MM.1S (cell line): ENCODE measurements around the gene GM2A.

ENCODE experiments used
- DNase-seq: peaks from one replicate; pipeline ENCODE4 v3.0.0-alpha.2; 2015
- H2AFZ ChIP-seq: fragments of 300-600 bp; sonication (generic); 2 replicates; pipeline ENCODE4 v1.6.0; 2016; ENCODE audit warnings: antibody characterized with exemption, low read length
- H3F3A ChIP-seq: fragments of 300-600 bp; sonication (generic); 2 replicates; pipeline ENCODE4 v1.6.1; 2016; ENCODE audit warnings: mild to moderate bottlenecking, antibody characterized with exemption, low read length, moderate library complexity, mixed read lengths; ENCODE audit not compliant: insufficient read depth
- H3K27ac ChIP-seq: fragments of 300-600 bp; sonication (generic); 2 replicates; pipeline ENCODE4 v1.5.1; 2016; ENCODE audit warnings: mild to moderate bottlenecking, low read length
- H3K27me3 ChIP-seq: fragments of 300-600 bp; sonication (generic); replicated peaks from 2 replicates; pipeline ENCODE4 v1.6.0; 2016; ENCODE audit warnings: low read length; ENCODE audit not compliant: insufficient read depth
- H3K36me3 ChIP-seq: fragments of 300-600 bp; sonication (generic); replicated peaks from 2 replicates; pipeline ENCODE4 v1.6.1; 2016; ENCODE audit warnings: mild to moderate bottlenecking, low read length, mixed read lengths; ENCODE audit not compliant: insufficient read depth
- H3K4me1 ChIP-seq: fragments of 300-600 bp; sonication (generic); 2 replicates; pipeline ENCODE4 v1.6.1; 2016; ENCODE audit warnings: low read length, mixed read lengths
- H3K4me2 ChIP-seq: fragments of 300-600 bp; sonication (generic); 2 replicates; pipeline ENCODE4 v1.6.0; 2016; ENCODE audit warnings: low read depth, low read length
- H3K4me3 ChIP-seq: fragments of 300-600 bp; sonication (generic); 2 replicates; pipeline ENCODE4 v1.5.1; 2016; ENCODE audit warnings: low read length, mixed read lengths
- H3K79me2 ChIP-seq: fragments of 300-600 bp; sonication (generic); 2 replicates; pipeline ENCODE4 v1.6.1; 2016; ENCODE audit warnings: mixed run types, low read length, mixed read lengths
- H3K9ac ChIP-seq: fragments of 300-600 bp; sonication (generic); 2 replicates; pipeline ENCODE4 v1.6.1; 2016; ENCODE audit warnings: low read length, mixed read lengths
- H3K9me2 ChIP-seq: fragments of 300-600 bp; sonication (generic); replicated peaks from 2 replicates; pipeline ENCODE4 v1.6.1; 2016; ENCODE audit warnings: mild to moderate bottlenecking, low read length, mixed read lengths; ENCODE audit not compliant: insufficient read depth
- H3K9me3 ChIP-seq: fragments of 300-600 bp; sonication (generic); replicated peaks from 2 replicates; pipeline ENCODE4 v1.6.1; 2016; ENCODE audit warnings: mild to moderate bottlenecking, low read length, mixed read lengths; ENCODE audit not compliant: insufficient read depth
- H4K20me1 ChIP-seq: fragments of 300-600 bp; sonication (generic); 2 replicates; pipeline ENCODE4 v1.6.1; 2016; ENCODE audit warnings: mild to moderate bottlenecking, low read length, moderate library complexity, mixed read lengths; ENCODE audit not compliant: insufficient read depth
- CTCF ChIP-seq: fragments of 300-600 bp; sonication (generic); IDR thresholded peaks from 2 replicates; pipeline ENCODE4 v1.5.1; 2016; ENCODE audit warnings: antibody characterized with exemption, low read length, mixed read lengths
- EZH2 ChIP-seq: fragments of 300-600 bp; sonication (generic); optimal IDR thresholded peaks from 2 replicates; pipeline ENCODE3; 2017; ENCODE audit warnings: low read depth, mild to moderate bottlenecking, antibody characterized with exemption, low read length, mixed read lengths
- EZH2phosphoT487 ChIP-seq: fragments of 300-600 bp; sonication (generic); IDR thresholded peaks from 2 replicates; pipeline ENCODE4 v1.6.1; 2018; ENCODE audit warnings: antibody characterized with exemption, low read length

The GM2A gene

DNA sequence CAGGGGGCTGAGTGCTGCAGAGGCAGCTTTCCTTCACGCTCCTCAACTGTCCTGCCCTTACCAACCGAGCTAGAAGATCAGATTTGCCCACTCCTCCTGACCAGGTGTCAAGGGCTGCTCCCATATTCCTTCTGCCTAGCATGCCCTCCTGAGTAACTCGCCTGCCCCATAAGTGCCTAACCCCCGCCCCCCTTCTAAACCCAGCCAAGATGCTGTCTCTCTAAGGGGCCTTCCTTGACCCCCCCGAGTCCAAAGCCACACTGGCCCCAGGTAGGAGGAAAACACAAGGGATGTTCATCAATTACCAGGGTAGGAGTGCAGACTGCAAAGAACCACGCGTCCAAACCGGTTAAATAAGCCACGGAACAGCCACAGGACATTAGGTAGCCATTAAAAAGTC, 33.8 kb upstream of the GM2A start:
- no peak overlapping the region for H2AFZ ChIP-seq

GRCh38 chr5:151219789-151220188, 33.2 kb upstream of the GM2A start:
- Histone ChIP-seq H3K27ac (no peak overlapping the region), H3K4me3 (no peak overlapping the region), H3K9ac (no peak overlapping the region), H3K4me2 (peak overlapping the region; percentile 96; the same call in 1 of the 2 replicates), H3K27me3 (no peaks in the 10 kb centered on the region), H4K20me1 (no peaks in the 10 kb centered on the region), H3K9me2 (no peaks in the 10 kb centered on the region), H3F3A (peaks cover 28% of the 10 kb centered on the region), H3K4me1 (peaks cover 64% of the 10 kb centered on the region), H3K36me3 (peaks cover 13% of the 10 kb centered on the region; the same call in 1 of the 2 replicates), H3K9me3 (no peaks in the 10 kb centered on the region), H3K79me2 (peaks cover 92% of the 10 kb centered on the region), H2AFZ (no peak overlapping the region)
- no peak for TF ChIP-seq EZH2
- TF ChIP-seq CTCF = peak; percentile 23
- TF ChIP-seq EZH2phosphoT487 = no peak
- no peak for DNase-seq

More for the DNA sequence above, 33.8 kb upstream of the GM2A start:
- H3F3A ChIP-seq = peaks cover 29% of the 10 kb centered on the region
- DNase-seq = no peak
- H3K4me2 ChIP-seq = no peak overlapping the region
- H3K9me3 ChIP-seq = no peaks in the 10 kb centered on the region
- no peaks in the 10 kb centered on the region for H3K9me2 ChIP-seq
- H4K20me1 ChIP-seq = no peaks in the 10 kb centered on the region
- H3K79me2 ChIP-seq = peaks cover 92% of the 10 kb centered on the region
- no peak for TF ChIP-seq EZH2
- TF ChIP-seq EZH2phosphoT487 = no peak
- no peak for TF ChIP-seq CTCF
- peaks cover 65% of the 10 kb centered on the region for H3K4me1 ChIP-seq
- H3K9ac ChIP-seq = no peak overlapping the region
- no peak overlapping the region for H3K4me3 ChIP-seq
- H3K27ac ChIP-seq = no peak overlapping the region
- no peaks in the 10 kb centered on the region for H3K27me3 ChIP-seq
- peaks cover 13% of the 10 kb centered on the region; the same call in 1 of the 2 replicates for H3K36me3 ChIP-seq

GRCh38 chr5:151221574-151221973, 31.4 kb upstream of the GM2A start:
- 0 out of 2 replicates have a peak, but pooled peaks cover 6% of the 10 kb centered on the region for H3K36me3 ChIP-seq
- H3K9me2 ChIP-seq = no peaks in the 10 kb centered on the region
- H4K20me1 ChIP-seq = no peaks in the 10 kb centered on the region
- peaks cover 61% of the 10 kb centered on the region for H3K4me1 ChIP-seq
- no peaks in the 10 kb centered on the region for H3K27me3 ChIP-seq
- H3K9me3 ChIP-seq = no peaks in the 10 kb centered on the region
- peak overlapping the region; percentile 2; the same call in 1 of the 2 replicates for H3K27ac ChIP-seq
- H2AFZ ChIP-seq = no peak overlapping the region
- H3K4me3 ChIP-seq = peak overlapping the region; percentile 83
- no peak overlapping the region; the same call in 1 of the 2 replicates for H3K9ac ChIP-seq
- no peak for DNase-seq
- TF ChIP-seq EZH2 (no peak), CTCF (no peak), EZH2phosphoT487 (no peak)
- peaks cover 28% of the 10 kb centered on the region; the same call in 1 of the 2 replicates for H3F3A ChIP-seq
- peaks cover 75% of the 10 kb centered on the region for H3K79me2 ChIP-seq
- H3K4me2 ChIP-seq = peak overlapping the region; percentile 96
